Spleen (tissue), 11 donors: ENCODE results near the gene GRIN3B. TPM values are rescaled to one million over a fixed set of nuclear protein-coding genes. Genes with fewer than 3 reads are reported as not detected.

Experiments used
- DNase-seq: peaks from one replicate; pipeline ENCODE4 v3.0.0-alpha.2; 2020
- H3K27ac ChIP-seq, 8 donors: fragments of 200-600 bp; sonication (generic) in 7 of 8; 1 replicate in 4 of 8; 2 replicates in 4 of 8; pipeline versions ENCODE4 v1.5.0 to v1.8.0; 2016 to 2021; ENCODE audit warnings: inconsistent platforms in 4 of 8, mild to moderate bottlenecking in 4 of 8, moderate library complexity in 1 of 8
- H3K27me3 ChIP-seq, 7 donors: fragments of 200-600 bp; sonication (generic) in 6 of 7; replicated peaks in 1 of 7; 1 replicate in 4 of 7; 2 replicates in 3 of 7; pipeline versions ENCODE4 v1.5.0 to v1.8.0; 2016 to 2021; ENCODE audit warnings: inconsistent platforms in 3 of 7, mild to moderate bottlenecking in 1 of 7
- H3K36me3 ChIP-seq, 6 donors: fragments of 200-600 bp; sonication (generic) in 5 of 6; 1 replicate in 4 of 6; 2 replicates in 2 of 6; pipeline versions ENCODE4 v1.5.0 to v1.8.0; 2016 to 2021; ENCODE audit warnings: inconsistent platforms in 2 of 6
- H3K4me1 ChIP-seq, 6 donors: fragments of 200-600 bp; sonication (generic) in 5 of 6; 1 replicate in 3 of 6; 2 replicates in 3 of 6; pipeline versions ENCODE4 v1.5.0 to v1.8.0; 2016 to 2021; ENCODE audit warnings: inconsistent platforms in 3 of 6
- H3K4me3 ChIP-seq, 8 donors: fragments of 200-600 bp; sonication (generic) in 7 of 8; 1 replicate in 4 of 8; 2 replicates in 4 of 8; pipeline versions ENCODE4 v1.5.0 to v1.8.0; 2016 to 2021; ENCODE audit warnings: inconsistent platforms in 4 of 8, mild to moderate bottlenecking in 4 of 8, moderate library complexity in 2 of 8
- H3K9me3 ChIP-seq, 8 donors: fragments of 200-600 bp; sonication (generic) in 7 of 8; 1 replicate in 4 of 8; 2 replicates in 4 of 8; pipeline versions ENCODE4 v1.5.0 to v1.8.0; 2016 to 2021; ENCODE audit warnings: inconsistent platforms in 4 of 8
- POLR2A ChIP-seq, 3 donors: fragments of 450-650 bp; IDR thresholded peaks; one replicate each; pipeline ENCODE4 v1.5.1; 2017; ENCODE audit warnings: antibody characterized with exemption in 3 of 3, mild to moderate bottlenecking in 1 of 3
- POLR2AphosphoS5 ChIP-seq, 3 donors: sonication (generic); formaldehyde crosslinking; IDR thresholded peaks; one replicate each; pipeline ENCODE4 v1.5.1; 2017; ENCODE audit warnings: antibody characterized with exemption in 3 of 3
- WGBS, 5 donors: extraction: QIAGEN DNeasy Blood & Tissue Kit in 3 of 5; methylation state at CpG; one replicate each; pipeline versions ENCODE4 v1.1.5 to v1.1.7; 2013 to 2018; 5-methylcytosine and 5-hydroxymethylcytosine counted together
- intact Hi-C: fragments of 100-400 bp; cut with DNase I; formaldehyde crosslinking; loops from one replicate; pipeline ENCODE4 v1.15.0; 2023; ENCODE audit warnings: low total_unique reads
- polyA plus RNA-seq, 3 donors: library from polyadenylated mRNA; stranded (reverse); fragments of 200-250 nt; gene quantifications; one replicate each; pipeline ENCODE4 v1.2.1, GENCODE V29; 2013
- total RNA-seq, 7 donors: library from RNA; depleted of rRNA in 3 of 7; stranded (reverse); fragments of >200 nt in 3 of 7; fragmentation: NEBNext Ultra II Directional in 4 of 7; extraction: Animal tissue kit (Norgen Biotek cat#: 25700) in 4 of 7; gene quantifications; one replicate each; pipeline versions ENCODE4 v1.1.0 to v1.2.1, GENCODE V29; 2016 to 2021
- TF ChIP-seq, protein P1 (sequence below), 11 experiments: fragments of 200-600 bp in 7 of 11; fragments of 450-650 bp in 4 of 11; sonication (generic) in 4 of 11; IDR thresholded peaks in 8 of 11; conservative IDR thresholded peaks in 3 of 11; 1 replicate in 7 of 11; 2 replicates in 4 of 11; pipeline versions ENCODE4 v1.4.0 to v1.8.0; 2016 to 2021; ENCODE audit warnings: antibody characterized with exemption in 11 of 11, inconsistent platforms in 4 of 11, mild to moderate bottlenecking in 1 of 11
- donor health status: healthy with polysubstance abuse.
- donor health status: DM: no; HTN: no; CAD: no; lungs with moderate emphysema.
- donor health status: DM: no; HTN: no; CAD: no.
- donor health status: Bipolar disorder and iron deficiency.
- donor health status: healthy.
- donor health status: DM: no; HTN: no; CAD: no.
- donor health status: DM: yes; HTN: yes; CAD: no.

GRIN3B gene
- total and polyA plus RNA-seq, 10 donors, result 0.07 to 0.11 TPM; not detected in 8

DNA sequence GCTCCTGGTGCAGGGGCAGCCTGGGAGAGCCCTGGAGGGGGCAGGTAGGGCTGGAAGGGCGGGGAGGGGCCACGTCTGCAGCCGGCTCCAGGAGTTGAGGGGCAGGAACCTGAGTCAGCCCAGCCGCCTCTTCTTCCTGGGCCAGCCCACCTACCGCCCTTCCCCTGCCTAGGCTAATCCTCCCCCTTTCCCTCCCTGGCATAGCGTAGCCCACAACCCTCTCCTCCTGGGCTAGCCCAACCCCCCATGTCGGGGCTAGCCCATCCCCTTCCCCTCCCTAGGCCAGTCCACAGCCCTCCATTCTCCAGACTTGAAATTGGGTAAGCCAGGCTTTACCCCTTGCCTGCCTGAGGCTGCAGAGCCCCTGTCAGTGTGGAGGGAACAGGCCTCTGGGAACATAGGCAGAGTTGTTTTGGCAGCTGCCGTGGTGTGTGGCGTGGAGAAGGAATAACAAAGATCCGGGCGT lies 36.7 kb upstream of the GRIN3B start:
- Histone ChIP-seq H3K27me3 (no peaks in the 10 kb centered on the region), H3K4me1 (no peaks in the 10 kb centered on the region), H3K27ac (no peak overlapping the region), H3K4me3 (no peak overlapping the region), H3K36me3 (peaks cover 0 to 97% (median 42%) of the 10 kb centered on the region in 6 donors), H3K9me3 (peaks cover 0 to 6% (median 0%) of the 10 kb centered on the region in 8 donors)
- intact Hi-C loops, result no loop called here
- 85 to 94% (median 89%) methylated on average over 10 to 11 of the region's 11 CpGs for WGBS, 5 donors
- DNase-seq, result no peak
- TF ChIP-seq POLR2A (IDR thresholded peaks at IDR 0.05), result no peak
- TF ChIP-seq POLR2AphosphoS5 (IDR thresholded peaks at IDR 0.05), result no peak
- TF ChIP-seq, protein P1, sequence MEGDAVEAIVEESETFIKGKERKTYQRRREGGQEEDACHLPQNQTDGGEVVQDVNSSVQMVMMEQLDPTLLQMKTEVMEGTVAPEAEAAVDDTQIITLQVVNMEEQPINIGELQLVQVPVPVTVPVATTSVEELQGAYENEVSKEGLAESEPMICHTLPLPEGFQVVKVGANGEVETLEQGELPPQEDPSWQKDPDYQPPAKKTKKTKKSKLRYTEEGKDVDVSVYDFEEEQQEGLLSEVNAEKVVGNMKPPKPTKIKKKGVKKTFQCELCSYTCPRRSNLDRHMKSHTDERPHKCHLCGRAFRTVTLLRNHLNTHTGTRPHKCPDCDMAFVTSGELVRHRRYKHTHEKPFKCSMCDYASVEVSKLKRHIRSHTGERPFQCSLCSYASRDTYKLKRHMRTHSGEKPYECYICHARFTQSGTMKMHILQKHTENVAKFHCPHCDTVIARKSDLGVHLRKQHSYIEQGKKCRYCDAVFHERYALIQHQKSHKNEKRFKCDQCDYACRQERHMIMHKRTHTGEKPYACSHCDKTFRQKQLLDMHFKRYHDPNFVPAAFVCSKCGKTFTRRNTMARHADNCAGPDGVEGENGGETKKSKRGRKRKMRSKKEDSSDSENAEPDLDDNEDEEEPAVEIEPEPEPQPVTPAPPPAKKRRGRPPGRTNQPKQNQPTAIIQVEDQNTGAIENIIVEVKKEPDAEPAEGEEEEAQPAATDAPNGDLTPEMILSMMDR (IDR thresholded peaks at IDR 0.05 in 8 of 11, conservative IDR thresholded peaks at IDR 0.05 in 3 of 11), result no peak

DNA sequence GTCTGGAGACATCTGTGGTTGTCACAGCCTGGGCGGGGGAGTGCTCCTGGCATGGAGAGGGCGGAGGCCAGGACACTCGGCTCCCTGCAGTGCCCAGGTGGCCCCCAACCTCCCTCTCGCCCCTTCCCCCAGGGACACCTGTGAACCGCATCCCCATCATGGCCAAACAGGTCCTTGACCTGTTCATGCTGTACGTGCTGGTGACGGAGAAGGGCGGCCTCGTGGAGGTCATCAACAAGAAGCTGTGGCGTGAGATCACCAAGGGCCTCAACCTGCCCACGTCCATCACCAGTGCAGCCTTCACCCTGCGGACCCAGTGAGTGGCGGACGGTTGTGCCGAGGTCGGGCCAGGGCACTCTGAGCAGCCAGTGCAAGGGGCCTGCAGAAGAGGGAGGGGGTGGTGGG lies 36.1 kb upstream of the GRIN3B start:
- TF ChIP-seq POLR2AphosphoS5 (IDR thresholded peaks at IDR 0.05), result peak in 1 of 3 donors; percentile 20
- TF ChIP-seq, protein P1 (IDR thresholded peaks at IDR 0.05 in 8 of 11, conservative IDR thresholded peaks at IDR 0.05 in 3 of 11), result no peak
- no peak for TF ChIP-seq POLR2A (IDR thresholded peaks at IDR 0.05)
- no peak for DNase-seq
- Histone ChIP-seq H3K4me3 (no peak overlapping the region), H3K9me3 (peaks cover 0 to 6% (median 0%) of the 10 kb centered on the region in 8 donors), H3K27me3 (no peaks in the 10 kb centered on the region), H3K4me1 (no peaks in the 10 kb centered on the region), H3K36me3 (peaks cover 0 to 99% (median 48%) of the 10 kb centered on the region in 6 donors), H3K27ac (no peak overlapping the region)
- 91 to 99% (median 96%) methylated on average over 8 to 16 of the region's 16 CpGs for WGBS, 5 donors
- intact Hi-C loops, result no loop called here

DNA sequence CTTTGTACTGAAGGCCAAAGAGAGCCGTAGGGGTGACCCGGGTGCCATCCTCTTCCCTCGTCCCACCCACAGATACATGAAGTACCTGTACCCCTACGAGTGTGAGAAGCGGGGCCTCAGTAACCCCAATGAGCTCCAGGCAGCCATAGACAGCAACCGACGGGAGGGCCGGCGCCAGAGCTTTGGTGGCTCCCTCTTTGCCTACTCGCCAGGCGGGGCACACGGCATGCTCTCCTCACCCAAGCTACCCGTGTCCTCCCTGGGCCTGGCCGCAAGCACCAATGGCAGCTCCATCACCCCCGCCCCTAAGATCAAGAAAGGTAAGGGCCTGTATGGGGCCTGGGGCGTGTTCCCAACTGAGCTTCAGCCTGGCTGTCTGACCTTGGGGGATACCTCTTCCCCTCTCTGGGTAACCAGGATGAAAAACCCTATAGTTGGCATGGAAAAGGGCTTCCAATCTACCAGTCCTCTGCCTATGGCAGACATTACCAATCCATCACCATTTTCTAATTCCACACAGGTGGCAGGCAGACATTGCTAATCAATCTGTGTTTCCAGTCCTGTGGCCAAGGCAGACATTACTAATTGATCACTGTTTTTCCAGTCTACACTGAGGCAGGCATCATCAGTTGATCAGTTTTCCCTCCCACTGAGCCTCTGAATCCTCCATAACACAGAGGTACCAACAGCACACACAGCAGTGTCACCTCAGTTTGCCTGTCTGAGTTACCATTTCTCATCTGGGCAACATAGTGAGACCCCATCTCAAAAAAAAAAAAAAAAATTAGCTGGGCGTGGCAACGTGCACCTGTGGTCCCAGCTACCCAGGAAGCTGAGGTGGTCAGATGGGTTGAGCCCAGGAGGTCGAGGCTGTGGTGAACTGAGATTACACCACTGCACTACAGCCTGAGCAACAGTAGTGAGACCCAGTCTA lies 35.2 kb upstream of the GRIN3B start:
- intact Hi-C loops, result no loop called here
- Histone ChIP-seq H3K36me3 (peaks cover 0 to 99% (median 53%) of the 10 kb centered on the region in 6 donors), H3K9me3 (peaks cover 0 to 7% (median under 1%) of the 10 kb centered on the region in 8 donors), H3K27me3 (no peaks in the 10 kb centered on the region), H3K4me3 (no peak overlapping the region), H3K4me1 (no peaks in the 10 kb centered on the region), H3K27ac (no peak overlapping the region)
- DNase-seq, result no peak
- 93 to 97% (median 95%) methylated on average over 12 to 19 of the region's 19 CpGs for WGBS, 5 donors
- TF ChIP-seq POLR2A (IDR thresholded peaks at IDR 0.05), result no peak
- TF ChIP-seq, protein P1 (IDR thresholded peaks at IDR 0.05 in 8 of 11, conservative IDR thresholded peaks at IDR 0.05 in 3 of 11), result no peak
- TF ChIP-seq POLR2AphosphoS5 (IDR thresholded peaks at IDR 0.05), result no peak

DNA sequence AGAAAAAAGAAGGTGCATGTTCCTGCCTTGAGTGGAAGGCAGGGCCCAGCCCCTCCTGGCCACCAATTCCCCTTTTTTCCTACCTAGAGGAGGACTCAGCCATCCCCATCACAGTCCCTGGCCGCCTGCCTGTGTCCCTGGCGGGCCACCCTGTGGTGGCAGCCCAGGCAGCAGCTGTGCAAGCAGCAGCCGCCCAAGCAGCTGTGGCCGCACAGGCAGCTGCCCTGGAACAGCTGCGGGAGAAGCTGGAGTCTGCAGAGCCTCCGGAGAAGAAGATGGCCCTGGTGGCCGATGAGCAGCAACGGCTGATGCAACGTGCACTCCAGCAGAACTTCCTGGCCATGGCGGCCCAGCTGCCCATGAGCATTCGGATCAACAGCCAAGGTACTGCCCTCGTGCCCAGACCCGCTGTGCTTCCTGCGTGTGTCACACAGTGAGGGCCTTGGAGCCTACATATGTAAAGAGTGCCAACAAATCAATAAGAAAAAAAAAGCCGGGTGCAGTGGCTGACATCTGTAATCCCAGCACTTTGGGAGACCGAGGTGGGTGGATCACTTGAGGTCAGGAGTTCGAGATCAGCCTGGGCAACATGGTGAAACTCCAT lies 33.6 kb upstream of the GRIN3B start:
- no peak for DNase-seq
- intact Hi-C loops, result no loop called here
- H3K27me3 ChIP-seq, result no peaks in the 10 kb centered on the region
- H3K4me1 ChIP-seq, result no peaks in the 10 kb centered on the region
- H3K27ac ChIP-seq, result no peak overlapping the region
- 88 to 95% (median 92%) methylated on average over 10 to 17 of the region's 17 CpGs for WGBS, 5 donors
- H3K9me3 ChIP-seq, result peaks cover 0 to 22% (median 16%) of the 10 kb centered on the region in 8 donors
- H3K36me3 ChIP-seq, result peaks cover 0 to 99% (median 69%) of the 10 kb centered on the region in 6 donors
- H3K4me3 ChIP-seq, result no peak overlapping the region
- TF ChIP-seq POLR2AphosphoS5 (IDR thresholded peaks at IDR 0.05) (peak in 1 of 3 donors; percentile 54), POLR2A (IDR thresholded peaks at IDR 0.05) (no peak)
